Spleen (tissue), 11 donors: Measurements from ENCODE around the gene SULF2. TPM values are rescaled to one million over a fixed set of nuclear protein-coding genes. Genes with fewer than 3 reads are reported as not detected.

Experiments
- DNase-seq: peaks from one replicate; pipeline ENCODE4 v3.0.0-alpha.2; 2020
- H3K27ac ChIP-seq, 8 donors: fragments of 200-600 bp; sonication (generic) in 7 of 8; 1 replicate in 4 of 8; 2 replicates in 4 of 8; pipeline versions ENCODE4 v1.5.0 to v1.8.0; 2016 to 2021; ENCODE audit warnings: inconsistent platforms in 4 of 8, mild to moderate bottlenecking in 4 of 8, moderate library complexity in 1 of 8
- H3K27me3 ChIP-seq, 7 donors: fragments of 200-600 bp; sonication (generic) in 6 of 7; replicated peaks in 1 of 7; 1 replicate in 4 of 7; 2 replicates in 3 of 7; pipeline versions ENCODE4 v1.5.0 to v1.8.0; 2016 to 2021; ENCODE audit warnings: inconsistent platforms in 3 of 7, mild to moderate bottlenecking in 1 of 7
- H3K36me3 ChIP-seq, 6 donors: fragments of 200-600 bp; sonication (generic) in 5 of 6; 1 replicate in 4 of 6; 2 replicates in 2 of 6; pipeline versions ENCODE4 v1.5.0 to v1.8.0; 2016 to 2021; ENCODE audit warnings: inconsistent platforms in 2 of 6
- H3K4me1 ChIP-seq, 6 donors: fragments of 200-600 bp; sonication (generic) in 5 of 6; 1 replicate in 3 of 6; 2 replicates in 3 of 6; pipeline versions ENCODE4 v1.5.0 to v1.8.0; 2016 to 2021; ENCODE audit warnings: inconsistent platforms in 3 of 6
- H3K4me3 ChIP-seq, 8 donors: fragments of 200-600 bp; sonication (generic) in 7 of 8; 1 replicate in 4 of 8; 2 replicates in 4 of 8; pipeline versions ENCODE4 v1.5.0 to v1.8.0; 2016 to 2021; ENCODE audit warnings: inconsistent platforms in 4 of 8, mild to moderate bottlenecking in 4 of 8, moderate library complexity in 2 of 8
- H3K9me3 ChIP-seq, 8 donors: fragments of 200-600 bp; sonication (generic) in 7 of 8; 1 replicate in 4 of 8; 2 replicates in 4 of 8; pipeline versions ENCODE4 v1.5.0 to v1.8.0; 2016 to 2021; ENCODE audit warnings: inconsistent platforms in 4 of 8
- POLR2A ChIP-seq, 3 donors: fragments of 450-650 bp; IDR thresholded peaks; one replicate each; pipeline ENCODE4 v1.5.1; 2017; ENCODE audit warnings: antibody characterized with exemption in 3 of 3, mild to moderate bottlenecking in 1 of 3
- POLR2AphosphoS5 ChIP-seq, 3 donors: sonication (generic); formaldehyde crosslinking; IDR thresholded peaks; one replicate each; pipeline ENCODE4 v1.5.1; 2017; ENCODE audit warnings: antibody characterized with exemption in 3 of 3
- WGBS, 5 donors: extraction: QIAGEN DNeasy Blood & Tissue Kit in 3 of 5; methylation state at CpG; one replicate each; pipeline versions ENCODE4 v1.1.5 to v1.1.7; 2013 to 2018; 5-methylcytosine and 5-hydroxymethylcytosine counted together
- intact Hi-C: fragments of 100-400 bp; cut with DNase I; formaldehyde crosslinking; loops from one replicate; pipeline ENCODE4 v1.15.0; 2023; ENCODE audit warnings: low total_unique reads
- polyA plus RNA-seq, 3 donors: library from polyadenylated mRNA; stranded (reverse); fragments of 200-250 nt; gene quantifications; one replicate each; pipeline ENCODE4 v1.2.1, GENCODE V29; 2013
- small RNA-seq, 4 donors: library from RNA; depleted of rRNA; stranded (forward); fragments of <200 nt; gene quantifications; one replicate each; pipeline ENCODE3, GENCODE V24; 2016
- total RNA-seq, 7 donors: library from RNA; depleted of rRNA in 3 of 7; stranded (reverse); fragments of >200 nt in 3 of 7; fragmentation: NEBNext Ultra II Directional in 4 of 7; extraction: Animal tissue kit (Norgen Biotek cat#: 25700) in 4 of 7; gene quantifications; one replicate each; pipeline versions ENCODE4 v1.1.0 to v1.2.1, GENCODE V29; 2016 to 2021
- TF ChIP-seq, protein P1 (sequence below), 11 experiments: fragments of 200-600 bp in 7 of 11; fragments of 450-650 bp in 4 of 11; sonication (generic) in 4 of 11; IDR thresholded peaks in 8 of 11; conservative IDR thresholded peaks in 3 of 11; 1 replicate in 7 of 11; 2 replicates in 4 of 11; pipeline versions ENCODE4 v1.4.0 to v1.8.0; 2016 to 2021; ENCODE audit warnings: antibody characterized with exemption in 11 of 11, inconsistent platforms in 4 of 11, mild to moderate bottlenecking in 1 of 11
- donor health status: healthy with polysubstance abuse.
- donor health status: DM: no; HTN: no; CAD: no; lungs with moderate emphysema.
- donor health status: DM: no; HTN: no; CAD: no.
- donor health status: Bipolar disorder and iron deficiency.
- donor health status: healthy.
- donor health status: DM: no; HTN: no; CAD: no.
- donor health status: DM: yes; HTN: yes; CAD: no.

SULF2 gene
- total and polyA plus RNA-seq, 10 donors = 5.5 to 49.1 (median 15.7) TPM

DNA sequence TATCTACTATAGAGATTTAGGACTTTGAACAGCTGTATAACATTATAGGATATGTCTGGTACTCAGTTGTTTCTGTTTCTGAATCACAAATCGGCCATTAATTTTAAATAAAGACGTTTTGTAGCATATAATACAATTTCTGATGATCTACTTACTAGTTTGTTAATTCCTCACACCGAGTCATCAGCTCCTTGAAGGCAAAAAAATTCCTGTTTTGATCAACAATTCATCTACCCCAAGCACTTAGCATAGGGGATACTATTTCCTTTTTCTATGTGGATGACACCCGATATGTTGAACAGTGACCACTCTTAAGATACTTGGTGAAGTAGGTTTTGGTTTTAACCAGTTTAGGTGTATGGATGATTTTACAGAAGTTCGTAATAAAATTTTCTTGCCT lies 176.3 kb downstream of the SULF2 start:
- 91 to 95% (median 92%) methylated on average over 5 of the region's 5 CpGs for WGBS, 5 donors
- H3K27ac ChIP-seq = no peak overlapping the region

More for the DNA sequence above, 176.3 kb downstream of the SULF2 start:
- TF ChIP-seq POLR2AphosphoS5 (IDR thresholded peaks at IDR 0.05) = no peak
- TF ChIP-seq POLR2A (IDR thresholded peaks at IDR 0.05) = no peak
- TF ChIP-seq, protein P1, sequence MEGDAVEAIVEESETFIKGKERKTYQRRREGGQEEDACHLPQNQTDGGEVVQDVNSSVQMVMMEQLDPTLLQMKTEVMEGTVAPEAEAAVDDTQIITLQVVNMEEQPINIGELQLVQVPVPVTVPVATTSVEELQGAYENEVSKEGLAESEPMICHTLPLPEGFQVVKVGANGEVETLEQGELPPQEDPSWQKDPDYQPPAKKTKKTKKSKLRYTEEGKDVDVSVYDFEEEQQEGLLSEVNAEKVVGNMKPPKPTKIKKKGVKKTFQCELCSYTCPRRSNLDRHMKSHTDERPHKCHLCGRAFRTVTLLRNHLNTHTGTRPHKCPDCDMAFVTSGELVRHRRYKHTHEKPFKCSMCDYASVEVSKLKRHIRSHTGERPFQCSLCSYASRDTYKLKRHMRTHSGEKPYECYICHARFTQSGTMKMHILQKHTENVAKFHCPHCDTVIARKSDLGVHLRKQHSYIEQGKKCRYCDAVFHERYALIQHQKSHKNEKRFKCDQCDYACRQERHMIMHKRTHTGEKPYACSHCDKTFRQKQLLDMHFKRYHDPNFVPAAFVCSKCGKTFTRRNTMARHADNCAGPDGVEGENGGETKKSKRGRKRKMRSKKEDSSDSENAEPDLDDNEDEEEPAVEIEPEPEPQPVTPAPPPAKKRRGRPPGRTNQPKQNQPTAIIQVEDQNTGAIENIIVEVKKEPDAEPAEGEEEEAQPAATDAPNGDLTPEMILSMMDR (IDR thresholded peaks at IDR 0.05 in 8 of 11, conservative IDR thresholded peaks at IDR 0.05 in 3 of 11) = no peak
- DNase-seq = no peak
- peaks cover 21 to 99% (median 69%) of the 10 kb centered on the region in 6 donors for H3K4me1 ChIP-seq
- H3K27me3 ChIP-seq = no peaks in the 10 kb centered on the region
- H3K4me3 ChIP-seq = no peak overlapping the region
- intact Hi-C loops = no loop called here
- H3K9me3 ChIP-seq = no peaks in the 10 kb centered on the region
- H3K36me3 ChIP-seq = peaks cover 0 to 19% (median 2%) of the 10 kb centered on the region in 6 donors

Small RNA genes within 50 kb of the gene (small RNA-seq; reads per million reads assigned to genes)
- 0 reads per million in 4 donors for gene RNU7-173P
